Amniotic stem cell (primary cell): ENCODE results near the gene TXNDC2.
"Not testable (repeated sequence)": the region's sequence is repeated elsewhere in the genome, so short reads cannot be mapped to it uniquely, and the experiment has no call there.

ENCODE experiments used
- DNase-seq: peaks from one replicate; lab custom pipeline; 2025; lab: John Stamatoyannopoulos, UW

The TXNDC2 gene

GRCh38 chr18:9884532-9885140, 1.1 kb upstream of the TXNDC2 start:
- DNase-seq = no peak

DNA sequence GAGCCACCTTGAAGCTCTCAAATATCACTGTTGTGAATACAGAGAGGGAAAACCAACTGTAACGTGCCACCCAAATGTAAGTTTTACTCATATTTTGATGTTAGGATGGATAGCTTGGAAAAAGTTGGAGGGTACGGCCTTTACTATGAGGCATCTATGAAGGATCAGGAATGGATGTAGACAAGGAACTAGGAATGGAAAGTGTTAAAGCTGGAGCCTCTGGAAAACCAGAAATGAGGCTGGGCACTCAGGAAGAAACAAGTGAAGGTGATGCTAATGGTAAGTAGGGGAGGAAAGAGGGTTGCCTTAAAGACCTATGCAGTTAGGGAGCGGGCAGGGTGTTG, 204 bp downstream of the TXNDC2 start:
- DNase-seq = no peak

DNA sequence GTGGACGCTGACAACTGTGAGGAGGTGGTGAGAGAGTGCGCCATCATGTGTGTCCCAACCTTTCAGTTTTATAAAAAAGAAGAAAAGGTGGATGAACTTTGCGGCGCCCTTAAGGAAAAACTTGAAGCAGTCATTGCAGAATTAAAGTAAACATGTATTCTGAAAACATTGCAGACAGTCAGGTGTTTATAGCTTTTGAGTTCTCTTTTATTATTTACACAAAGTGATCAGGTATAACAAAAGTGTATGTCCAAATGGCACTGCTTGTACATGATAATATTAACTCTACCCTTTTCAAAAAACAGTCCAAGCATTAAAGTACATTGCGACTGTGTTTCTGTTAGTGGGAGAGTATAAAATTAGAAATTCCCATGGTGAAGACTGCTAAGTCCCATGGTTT, 2.2 kb downstream of the TXNDC2 start:
- DNase-seq = no peak

DNA sequence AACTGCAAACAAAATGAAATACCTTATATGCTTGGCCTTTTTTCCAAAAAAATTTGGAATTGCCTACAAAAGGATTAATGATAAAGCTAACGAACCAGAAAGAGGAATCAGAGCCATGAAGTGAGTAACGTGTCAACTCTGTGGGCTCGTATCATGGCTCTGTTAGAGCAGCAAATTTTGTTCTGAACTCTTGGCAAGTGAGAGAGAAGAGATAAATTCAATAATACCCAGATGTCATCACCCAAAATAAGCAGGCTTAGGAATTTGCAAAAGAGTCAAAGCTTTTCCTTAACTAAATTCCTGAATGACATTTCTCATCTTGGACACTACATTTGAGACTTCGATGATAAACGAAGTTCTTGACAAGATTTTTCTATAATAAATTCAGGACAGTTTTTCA, 4.4 kb downstream of the TXNDC2 start:
- DNase-seq = no peak

DNA sequence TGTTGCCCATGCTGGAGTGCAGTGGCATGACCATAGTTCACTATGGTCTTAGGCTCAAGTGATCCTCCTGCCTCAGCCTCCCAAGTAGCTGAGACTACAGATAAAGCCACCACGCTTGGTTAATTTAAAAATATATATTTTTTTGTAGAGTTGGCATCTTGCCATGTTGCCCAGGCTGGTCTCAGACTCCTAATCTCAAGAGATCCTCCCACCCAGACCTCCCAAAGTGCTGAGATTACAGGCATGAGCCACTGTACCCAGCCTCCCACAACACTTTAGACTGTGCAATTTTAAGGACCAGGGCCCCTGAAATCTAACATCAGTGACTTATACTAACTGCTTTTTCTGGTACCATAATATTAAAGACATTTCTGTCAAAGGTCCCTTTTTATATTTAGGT, 5.2 kb downstream of the TXNDC2 start:
- no peak for DNase-seq

DNA sequence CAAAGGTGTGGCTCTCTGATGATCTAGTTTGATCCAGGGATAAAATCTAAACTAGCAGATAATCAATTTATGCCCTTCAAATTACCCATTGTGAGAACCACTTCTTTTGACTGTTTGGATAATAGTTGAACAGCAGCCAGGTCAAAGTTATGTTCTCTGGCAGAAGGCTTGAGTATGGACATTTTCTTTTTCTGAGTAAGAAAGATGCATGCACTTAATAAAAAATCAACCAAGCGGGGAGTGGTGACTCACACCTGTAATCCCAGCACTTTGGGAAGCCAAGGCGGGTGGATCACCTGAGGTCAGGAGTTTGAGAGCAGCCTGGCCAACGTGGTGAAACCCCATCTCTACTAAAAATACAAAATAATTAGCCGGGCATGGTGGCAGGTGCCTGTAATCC, 5.7 kb downstream of the TXNDC2 start:
- not testable (repeated sequence) for DNase-seq

DNA sequence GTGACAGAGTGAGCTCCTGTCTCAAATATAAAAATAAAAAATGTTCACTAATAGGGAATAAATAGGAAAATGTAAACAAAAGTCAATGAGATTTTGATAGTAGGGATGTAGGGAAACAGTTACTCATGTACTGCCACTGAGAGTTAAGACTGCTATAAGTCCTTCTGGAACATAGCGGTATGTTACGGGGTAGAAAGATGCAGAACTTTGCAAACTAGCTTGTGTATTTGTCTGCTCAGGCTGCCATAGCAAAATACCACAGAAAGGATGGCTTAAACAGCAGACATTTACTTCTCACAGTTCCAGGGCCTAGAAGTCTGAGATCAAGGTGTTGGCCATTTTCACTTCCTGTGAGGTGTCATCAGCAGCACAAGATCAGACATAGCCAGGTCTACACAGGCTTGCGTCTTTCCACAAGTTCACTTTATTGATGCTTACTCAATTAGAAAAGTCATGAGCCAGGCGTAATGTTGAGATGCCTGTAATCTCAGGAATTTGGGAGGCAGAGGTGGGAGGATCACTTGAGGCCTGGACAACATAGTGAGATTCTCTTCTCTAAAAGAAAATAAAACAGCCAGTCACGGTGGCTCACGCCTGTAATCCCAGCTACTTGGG, 8.8 kb downstream of the TXNDC2 start:
- no peak for DNase-seq

- DNase-seq = no peak
Measured at GRCh38 chr18:9897129-9897528, 11.4 kb downstream of the TXNDC2 start.

DNA sequence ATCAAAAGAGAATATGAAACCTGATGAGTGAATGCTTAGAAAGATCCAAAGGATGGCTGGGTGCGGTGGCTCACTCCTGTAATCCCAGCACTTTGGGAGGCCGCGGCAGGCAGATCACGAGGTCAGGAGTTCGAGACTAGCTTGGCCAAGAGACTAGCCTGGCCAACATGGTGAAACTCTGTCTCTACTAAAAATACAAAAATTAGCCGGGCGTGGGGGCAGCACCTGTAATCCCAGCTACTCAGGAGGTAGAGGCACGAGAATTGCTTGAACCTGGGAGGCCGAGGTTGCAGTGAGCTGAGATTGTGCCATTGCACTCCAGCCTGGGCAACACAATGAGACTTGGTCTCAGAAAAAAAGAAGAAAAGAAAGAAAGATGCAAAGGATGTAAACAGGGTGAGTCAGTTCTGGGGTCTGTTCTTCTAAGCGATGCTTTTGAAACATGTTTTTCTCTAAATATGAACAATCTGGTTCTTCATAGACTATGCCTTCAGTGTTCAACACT, 12.1 kb downstream of the TXNDC2 start:
- not testable (repeated sequence) for DNase-seq

DNA sequence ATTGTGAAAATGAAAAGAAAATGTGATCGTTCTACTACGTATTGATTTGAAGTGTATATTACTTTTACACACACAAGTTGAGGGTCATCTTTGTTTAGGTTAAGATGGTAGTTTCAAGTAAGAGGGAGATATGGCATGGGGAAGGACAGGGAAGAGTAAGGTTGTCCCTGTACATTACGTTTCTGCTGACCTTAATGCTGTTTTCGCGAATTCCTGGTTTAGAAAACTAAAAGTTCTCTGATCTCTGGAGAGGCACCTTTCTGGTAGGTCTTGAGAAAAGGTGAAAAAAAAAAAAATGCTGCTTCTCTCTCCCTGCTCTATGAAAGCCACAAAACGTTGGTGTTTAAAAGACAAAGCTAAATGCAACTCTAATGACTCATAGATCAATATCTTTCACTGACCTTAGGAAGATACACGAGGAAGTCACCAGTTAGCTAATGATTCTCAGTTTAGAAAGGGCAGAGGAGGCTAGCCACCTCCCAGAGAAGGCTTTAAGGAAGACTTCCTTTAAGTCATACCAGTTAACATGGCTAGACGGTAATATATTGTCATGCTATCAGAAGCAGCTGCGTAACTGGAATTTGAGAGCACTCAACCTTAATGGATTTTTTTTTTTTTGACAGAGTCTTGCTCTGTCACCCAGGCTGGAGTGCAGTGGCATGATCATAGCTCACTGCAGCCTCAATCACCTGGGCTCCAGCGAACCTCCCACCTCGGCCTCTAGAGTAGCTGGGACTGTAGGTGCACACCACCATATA, 13.2 kb downstream of the TXNDC2 start:
- no peak for DNase-seq

DNA sequence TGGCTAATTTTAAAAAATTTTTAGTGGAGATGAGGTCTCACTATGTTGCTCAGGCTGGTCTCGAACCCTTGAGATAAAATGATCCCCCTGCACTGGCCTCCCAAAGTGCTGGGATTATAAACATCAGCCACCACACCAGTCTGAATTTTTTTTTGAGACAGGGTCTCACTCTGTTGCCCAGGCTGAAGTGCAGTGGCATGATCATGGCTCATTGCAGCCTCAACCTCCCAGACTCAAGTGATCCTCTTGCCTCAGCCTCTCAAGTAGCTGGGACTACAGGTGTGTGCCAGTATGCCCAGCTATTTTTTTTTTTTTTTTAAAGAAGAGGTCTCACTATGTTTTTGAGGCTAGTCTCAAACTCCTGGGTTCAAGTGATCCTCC, 13.8 kb downstream of the TXNDC2 start:
- DNase-seq = not testable (repeated sequence)

DNA sequence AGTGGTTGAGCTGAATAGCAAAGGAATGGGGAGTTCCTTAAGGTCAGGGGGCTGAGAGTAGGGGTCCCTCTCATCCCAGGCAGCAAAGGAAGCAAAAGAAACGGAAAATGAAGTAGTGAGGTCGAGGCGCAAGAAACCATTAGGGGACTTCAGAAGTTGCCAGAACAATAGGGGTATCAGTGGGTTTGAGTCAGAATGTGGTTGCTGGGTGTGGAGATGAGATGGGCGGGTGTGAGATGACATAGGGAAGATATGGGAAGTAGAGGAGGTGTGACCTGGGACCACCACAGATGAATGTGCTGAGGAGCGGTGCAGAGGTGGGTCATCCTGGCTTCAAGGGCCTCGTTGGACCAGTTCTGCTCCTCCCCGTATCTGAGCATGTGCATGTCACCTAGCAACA, 14.9 kb downstream of the TXNDC2 start:
- DNase-seq = no peak

DNA sequence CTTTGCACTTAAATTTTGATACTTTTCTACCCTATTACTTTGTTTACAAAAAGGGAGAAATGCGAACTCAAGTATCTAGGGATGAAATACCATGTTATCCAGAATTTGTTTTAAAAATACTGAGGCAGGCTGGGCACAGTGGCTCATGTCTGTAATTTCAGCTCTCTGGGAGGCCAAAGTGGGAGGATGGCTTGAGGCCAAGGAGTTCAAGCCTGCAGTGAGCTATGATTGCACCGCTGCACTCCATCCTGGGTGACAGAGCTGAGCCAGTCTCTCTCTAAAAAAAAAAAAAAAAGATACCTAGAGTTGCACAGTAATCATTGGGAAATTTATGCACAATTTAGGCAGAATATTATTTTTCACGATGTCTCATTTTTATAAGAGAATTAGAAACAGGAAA, 15.6 kb downstream of the TXNDC2 start:
- no peak for DNase-seq

GRCh38 chr18:9902264-9902663, 16.5 kb downstream of the TXNDC2 start:
- DNase-seq = not testable (repeated sequence)

GRCh38 chr18:9902832-9903231, 17.1 kb downstream of the TXNDC2 start:
- no peak for DNase-seq

GRCh38 chr18:9905401-9905922, 19.7 kb downstream of the TXNDC2 start:
- no peak for DNase-seq

DNA sequence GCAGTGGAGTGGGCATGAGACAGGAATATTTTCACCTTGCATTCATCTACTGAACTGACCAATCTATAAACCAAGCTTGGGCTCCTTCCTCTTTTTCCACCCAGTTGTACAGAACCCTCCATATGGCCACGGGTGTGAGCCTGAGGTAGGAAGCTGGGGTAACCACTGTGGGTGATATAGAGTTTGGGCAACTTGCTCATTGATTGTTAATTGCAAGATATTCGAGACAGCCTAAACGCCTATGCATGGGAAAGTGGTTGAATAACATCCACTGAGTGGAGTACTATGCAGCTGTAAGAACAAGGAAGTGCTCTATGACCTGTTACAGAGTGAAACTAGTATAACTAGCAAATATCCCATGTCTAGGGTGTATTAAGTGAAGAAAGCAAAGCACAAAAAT, 20.7 kb downstream of the TXNDC2 start:
- no peak for DNase-seq

GRCh38 chr18:9907867-9908266, 22.1 kb downstream of the TXNDC2 start:
- DNase-seq = no peak

DNA sequence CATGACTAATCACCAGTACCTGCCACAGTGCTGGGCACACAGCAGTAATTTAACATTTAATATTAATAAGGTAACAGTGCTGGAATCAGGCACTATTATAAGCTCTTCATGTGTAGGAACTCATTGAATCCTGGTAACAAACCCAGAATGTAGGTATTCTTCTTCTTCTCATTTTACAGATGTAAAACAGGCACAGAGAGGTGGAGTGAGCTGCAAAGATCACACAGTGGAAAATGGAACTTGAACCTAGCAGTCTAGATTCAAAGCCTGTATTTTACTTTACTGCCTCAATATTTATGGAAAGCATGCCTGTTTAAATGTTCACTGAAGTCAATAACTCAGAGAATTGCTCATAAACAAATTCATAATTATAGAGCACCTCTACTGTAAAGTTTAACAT, 24.3 kb downstream of the TXNDC2 start:
- no peak for DNase-seq

GRCh38 chr18:9910661-9911060, 24.9 kb downstream of the TXNDC2 start:
- DNase-seq = no peak

DNA sequence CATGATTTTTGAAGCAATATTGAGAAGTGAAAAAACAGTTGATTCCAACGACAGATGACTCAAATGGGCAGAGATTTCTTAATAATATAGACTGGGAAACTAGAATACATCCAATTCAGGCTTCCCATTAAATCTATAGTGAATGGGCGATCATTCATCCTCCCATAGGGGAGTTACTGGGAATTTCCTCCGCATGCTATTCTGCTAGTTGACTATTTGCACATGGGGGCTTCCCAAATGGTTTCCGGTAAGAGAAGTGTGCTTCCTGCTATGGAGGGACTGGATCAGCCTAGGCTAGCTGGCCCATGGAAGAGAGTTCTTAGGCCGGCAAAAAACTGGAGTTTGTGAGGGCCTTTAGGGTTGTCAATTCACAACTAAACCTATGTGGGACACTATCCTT, 25.5 kb downstream of the TXNDC2 start:
- DNase-seq = no peak

- DNase-seq = not testable (repeated sequence)
Measured at GRCh38 chr18:9912285-9912684, 26.5 kb downstream of the TXNDC2 start.

DNA sequence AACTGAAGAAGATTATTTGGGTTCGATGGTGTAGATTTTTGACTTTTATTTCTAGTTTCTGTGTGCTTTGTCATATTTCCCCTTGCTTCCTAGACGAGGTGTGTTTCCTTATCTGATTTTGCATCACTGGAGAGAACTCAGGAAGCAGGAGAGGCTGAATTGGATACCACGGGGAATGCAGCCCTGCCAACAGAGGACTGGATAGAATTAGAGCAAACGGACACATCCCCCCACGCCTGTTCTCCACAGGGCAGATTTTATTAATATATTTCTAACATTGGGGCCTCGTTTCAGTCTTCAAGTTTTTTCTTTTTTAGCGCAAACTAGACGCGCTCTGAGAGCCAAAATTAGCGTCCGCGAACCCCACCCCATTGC, 27.4 kb downstream of the TXNDC2 start:
- DNase-seq = no peak
